ENCODE measurements around the gene KLK4. TPM values are rescaled to one million over a fixed set of nuclear protein-coding genes. Genes with fewer than 3 reads are reported as not detected.

Gene KLK4
- total and polyA plus RNA-seq, 9 of the 15 experiments (the other 6 are each of a cell fraction or from before 2014, with no cell fraction given) = not detected

GRCh38 chr19:50909240-50910070, 1.7 kb downstream of the KLK4 start (continued):
- TF ChIP-seq LCOR (CRISPR knock-in tag; IDR thresholded peaks at IDR 0.05) = 0 out of 2 replicates have a peak, but pooled peaks have one; percentile 44
- no peak for TF ChIP-seq SNRNP70 (optimal IDR thresholded peaks at IDR 0.05; ENCODE audit: low read depth, low read length)
- peak; percentile 72 for TF ChIP-seq SP1 (CRISPR knock-in tag; IDR thresholded peaks at IDR 0.05)
- no peak for TF ChIP-seq BDP1 (IDR thresholded peaks at IDR 0.05; ENCODE audit: insufficient read depth, insufficient read length)
- no peak for TF ChIP-seq RNF2 (IDR thresholded peaks at IDR 0.05)
- TF ChIP-seq NRF1 (conservative IDR thresholded peaks at IDR 0.05 in 1 of 2, IDR thresholded peaks at IDR 0.05 in 1 of 2) = peak; percentile 46 to 56; a peak in 3 of 4 replicates
- no peak for TF ChIP-seq NBN (IDR thresholded peaks at IDR 0.05; ENCODE audit: low read depth)
- no peak for TF ChIP-seq MYNN (IDR thresholded peaks at IDR 0.05)
- no peak for TF ChIP-seq MYNN (CRISPR knock-in tag; IDR thresholded peaks at IDR 0.05)
- no peak for TF ChIP-seq KDM2B (CRISPR knock-in tag; IDR thresholded peaks at IDR 0.05)
- TF ChIP-seq SRSF9 (IDR thresholded peaks at IDR 0.05; ENCODE audit: borderline replicate concordance, low read depth, low read length) = no peak
- TF ChIP-seq, protein P1, sequence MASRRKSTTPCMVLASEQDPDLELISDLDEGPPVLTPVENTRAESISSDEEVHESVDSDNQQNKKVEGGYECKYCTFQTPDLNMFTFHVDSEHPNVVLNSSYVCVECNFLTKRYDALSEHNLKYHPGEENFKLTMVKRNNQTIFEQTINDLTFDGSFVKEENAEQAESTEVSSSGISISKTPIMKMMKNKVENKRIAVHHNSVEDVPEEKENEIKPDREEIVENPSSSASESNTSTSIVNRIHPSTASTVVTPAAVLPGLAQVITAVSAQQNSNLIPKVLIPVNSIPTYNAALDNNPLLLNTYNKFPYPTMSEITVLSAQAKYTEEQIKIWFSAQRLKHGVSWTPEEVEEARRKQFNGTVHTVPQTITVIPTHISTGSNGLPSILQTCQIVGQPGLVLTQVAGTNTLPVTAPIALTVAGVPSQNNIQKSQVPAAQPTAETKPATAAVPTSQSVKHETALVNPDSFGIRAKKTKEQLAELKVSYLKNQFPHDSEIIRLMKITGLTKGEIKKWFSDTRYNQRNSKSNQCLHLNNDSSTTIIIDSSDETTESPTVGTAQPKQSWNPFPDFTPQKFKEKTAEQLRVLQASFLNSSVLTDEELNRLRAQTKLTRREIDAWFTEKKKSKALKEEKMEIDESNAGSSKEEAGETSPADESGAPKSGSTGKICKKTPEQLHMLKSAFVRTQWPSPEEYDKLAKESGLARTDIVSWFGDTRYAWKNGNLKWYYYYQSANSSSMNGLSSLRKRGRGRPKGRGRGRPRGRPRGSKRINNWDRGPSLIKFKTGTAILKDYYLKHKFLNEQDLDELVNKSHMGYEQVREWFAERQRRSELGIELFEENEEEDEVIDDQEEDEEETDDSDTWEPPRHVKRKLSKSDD (conservative IDR thresholded peaks at IDR 0.05; ENCODE audit: low read length) = no peak
- no peak for TF ChIP-seq ZC3H4 (CRISPR knock-in tag; IDR thresholded peaks at IDR 0.05; ENCODE audit: borderline replicate concordance)

Data from K562 (cell line).